HepG2 (cell line): ENCODE results near the gene BICDL2. TPM values are rescaled to one million over a fixed set of nuclear protein-coding genes. Genes with fewer than 3 reads are reported as not detected.

Source experiments
- ATAC-seq: fragments of 200-7000 bp; cut with Tn5 transposase; 3 replicates; pipeline ENCODE4 v1.9.1; 2020; ENCODE audit warnings: mild to moderate bottlenecking, moderate library complexity
- BruUV-seq: library from RNA; stranded (reverse); fragments of 400-500 nt; replicated peaks from 2 replicates; lab custom pipeline; 2021; lab: Mats Ljungman, UMichigan
- CTCF ChIA-PET: fragments of 300-600 bp; formaldehyde crosslinking; extraction: SDS; loops from one replicate; lab custom pipeline; 2021; ENCODE audit warnings: low total read pairs, inconsistent platforms, low intra/inter-chr PET ratio; lab: Yijun Ruan, JAX
- POLR2A ChIA-PET: fragments of 350-600 bp; sonication (Branson Sonifier 250); formaldehyde crosslinking; loops from one replicate; lab custom pipeline; 2020; ENCODE audit warnings: antibody characterized with exemption, inconsistent platforms; lab: Yijun Ruan, JAX
- DNase-seq: peaks from one replicate; pipeline ENCODE4 v3.0.0-alpha.2; 2015; ENCODE audit warnings: low spot score
- FAIRE-seq: peaks from 3 replicates; lab custom pipeline; 2011; peaks lifted over from hg19 to GRCh38; lab: Jason Lieb, UNC
- H2AFZ ChIP-seq: one replicate; pipeline ENCODE4 v1.6.1; 2011; ENCODE audit warnings: low read length, inconsistent platforms
- H3K27ac ChIP-seq: fragments of 300-600 bp; 3 replicates; pipeline ENCODE4 v1.8.0; 2011; ENCODE audit warnings: mixed run types, mild to moderate bottlenecking, mixed read lengths, low read length, inconsistent platforms; ENCODE audit not compliant: insufficient read depth; ENCODE audit errors: extremely low read length
- H3K27me3 ChIP-seq, 2 experiments: fragments of 200-600 bp in 1 of 2; 2 replicates in 1 of 2; 3 replicates in 1 of 2; pipeline versions ENCODE4 v1.6.0 to v1.8.0; 2011; ENCODE audit warnings: low read length in 2 of 2, mild to moderate bottlenecking in 2 of 2, moderate library complexity in 2 of 2, inconsistent platforms in 1 of 2; ENCODE audit not compliant: insufficient read depth in 2 of 2, control insufficient read depth in 1 of 2
- H3K36me3 ChIP-seq, 2 experiments: fragments of 200-600 bp in 1 of 2; replicated peaks in 1 of 2; 2 replicates in 1 of 2; 3 replicates in 1 of 2; pipeline versions ENCODE4 v1.5.1 to v1.8.0; 2011; ENCODE audit warnings: low read length in 2 of 2, inconsistent platforms in 1 of 2; ENCODE audit not compliant: insufficient read depth in 2 of 2, control insufficient read depth in 1 of 2
- H3K4me1 ChIP-seq: 2 replicates; pipeline ENCODE4 v1.5.1; 2012; ENCODE audit warnings: low read length, inconsistent platforms; ENCODE audit not compliant: insufficient read depth
- H3K4me2 ChIP-seq: 2 replicates; pipeline ENCODE4 v1.6.0; 2011; ENCODE audit warnings: low read depth, low read length, inconsistent platforms
- H3K4me3 ChIP-seq, 3 experiments: fragments of 200-600 bp in 1 of 3; sonication (generic), shearing (Covaris generic) in 1 of 3; replicated peaks in 1 of 3; 2 replicates each; pipeline ENCODE4 v1.5.1; 2011 to 2016; ENCODE audit warnings: low read length in 3 of 3, inconsistent platforms in 2 of 3, low read depth in 2 of 3, mild to moderate bottlenecking in 2 of 3, control low read depth in 1 of 3, mixed read lengths in 1 of 3; ENCODE audit not compliant: insufficient read depth in 1 of 3
- H3K79me2 ChIP-seq: one replicate; pipeline ENCODE4 v1.6.1; 2011; ENCODE audit warnings: low read length, inconsistent platforms; ENCODE audit not compliant: insufficient read depth
- H3K9ac ChIP-seq: 2 replicates; pipeline ENCODE4 v1.6.0; 2011; ENCODE audit warnings: mild to moderate bottlenecking, low read depth, low read length, inconsistent platforms; ENCODE audit not compliant: insufficient read depth
- H3K9me3 ChIP-seq: 2 replicates; pipeline ENCODE4 v1.5.1; 2012; ENCODE audit warnings: mild to moderate bottlenecking, low read length
- H4K20me1 ChIP-seq: 2 replicates; pipeline ENCODE4 v1.6.0; 2011; ENCODE audit warnings: inconsistent platforms, mild to moderate bottlenecking, low read length, moderate library complexity; ENCODE audit not compliant: insufficient read depth
- ZBTB38 ChIP-seq: sonication (generic); formaldehyde crosslinking; IDR thresholded peaks from 2 replicates; pipeline ENCODE4 v1.5.1; 2020; ENCODE audit warnings: mild to moderate bottlenecking, missing genetic modification reagents
- ZKSCAN8 ChIP-seq: IDR thresholded peaks from 2 replicates; pipeline ENCODE4 v1.6.1; 2016; ENCODE audit warnings: borderline replicate concordance, missing genetic modification reagents, missing compliant biosample characterization
- WGBS: methylation state at CpG from one replicate; pipeline ENCODE4 v1.1.6; 2017; ENCODE audit warnings: low lambda C conversion rate; 5-methylcytosine and 5-hydroxymethylcytosine counted together
- in situ Hi-C: cut with HindIII; loops from 2 replicates; pipeline ENCODE4 v1.10.0; 2017; ENCODE audit warnings: low pct_unique_long_range_greater_than_20kb; ENCODE audit not compliant: extremely low pct_ligation_motif_present
- intact Hi-C: fragments of 100-400 bp; cut with micrococcal nuclease; formaldehyde crosslinking; loops from one replicate; pipeline ENCODE4 v1.10.0; 2022; ENCODE audit not compliant: unreplicated experiment
- polyA plus RNA-seq, 8 experiments: library from polyadenylated mRNA; depleted of rRNA in 3 of 8; stranded (reverse) in 7 of 8; unstranded in 1 of 8; fragments of >200 nt; fragmentation: Illumina TruSeq in 4 of 8; extraction: Trizol in 4 of 8; gene quantifications; 2 replicates each; pipeline versions ENCODE4 v1.2.1 to v1.2.3, GENCODE V29; 2011 to 2016; ENCODE audit warnings: low read depth in 4 of 8, missing spikeins in 1 of 8, mixed read lengths in 1 of 8; ENCODE audit not compliant: insufficient read depth in 1 of 8
- total RNA-seq, 5 experiments: library from RNA; depleted of rRNA; stranded (reverse); fragments of >200 nt; fragmentation: Illumina TruSeq; extraction: Trizol; gene quantifications; 2 replicates each; pipeline ENCODE4 v1.2.3, GENCODE V29; 2016; ENCODE audit warnings: low read depth in 1 of 5
- TF ChIP-seq, protein P1 (sequence below): sonication (generic); formaldehyde crosslinking; IDR thresholded peaks from 2 replicates; pipeline ENCODE4 v1.8.0; 2023; ENCODE audit warnings: mild to moderate bottlenecking, missing genetic modification reagents
- TF ChIP-seq, protein P2 (sequence below), 2 experiments: fragments of 450-650 bp in 1 of 2; sonication (generic) in 1 of 2; formaldehyde crosslinking in 1 of 2; IDR thresholded peaks; 2 replicates each; pipeline versions ENCODE4 v1.6.1 to v1.8.0; 2016 to 2022; ENCODE audit warnings: antibody characterized with exemption in 1 of 2, mild to moderate bottlenecking in 1 of 2, missing genetic modification reagents in 1 of 2

The BICDL2 gene
- total and polyA plus RNA-seq, 2 of the 13 experiments (the other 11 are each of a cell fraction or from before 2014, with no cell fraction given) = 0.12 TPM; not detected in 1

DNA sequence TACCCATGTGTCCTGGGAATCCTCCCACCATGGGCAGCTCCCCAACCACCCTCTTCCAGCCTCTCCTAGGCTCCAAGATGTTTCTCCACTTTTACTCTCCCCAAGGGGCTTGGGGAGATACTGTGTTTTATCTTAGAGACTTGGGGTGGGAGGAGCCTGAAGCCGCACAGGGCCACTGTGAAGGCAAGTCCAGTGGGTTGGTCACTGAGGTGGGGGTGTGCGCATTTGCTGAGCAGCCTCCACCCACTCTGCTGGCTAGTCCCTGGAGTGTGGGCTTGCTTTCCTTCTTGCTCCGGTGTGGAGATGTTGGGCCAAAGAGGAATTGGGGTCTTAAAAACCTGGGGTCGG is 28.1 kb downstream of the BICDL2 start:
- peaks cover 86% of the 10 kb centered on the region for H3K4me1 ChIP-seq
- WGBS = 96% methylated on average over 4 of the region's 4 CpGs
- ATAC-seq (no peak), FAIRE-seq (no peak), DNase-seq (no peak)
- H3K9ac ChIP-seq = no peak overlapping the region
- no peak overlapping the region for H3K4me3 ChIP-seq
- H3K4me2 ChIP-seq = peak overlapping the region; percentile 68; the same call in 1 of the 2 replicates
- H3K27me3 ChIP-seq = peaks cover 7 to 21% of the 10 kb centered on the region in 2 experiments; a peak in 4 of 5 replicates
- intact Hi-C loops (no loop called here), in situ Hi-C loops (no loop called here)
- no peak for TF ChIP-seq ZKSCAN8
- TF ChIP-seq, protein P1, sequence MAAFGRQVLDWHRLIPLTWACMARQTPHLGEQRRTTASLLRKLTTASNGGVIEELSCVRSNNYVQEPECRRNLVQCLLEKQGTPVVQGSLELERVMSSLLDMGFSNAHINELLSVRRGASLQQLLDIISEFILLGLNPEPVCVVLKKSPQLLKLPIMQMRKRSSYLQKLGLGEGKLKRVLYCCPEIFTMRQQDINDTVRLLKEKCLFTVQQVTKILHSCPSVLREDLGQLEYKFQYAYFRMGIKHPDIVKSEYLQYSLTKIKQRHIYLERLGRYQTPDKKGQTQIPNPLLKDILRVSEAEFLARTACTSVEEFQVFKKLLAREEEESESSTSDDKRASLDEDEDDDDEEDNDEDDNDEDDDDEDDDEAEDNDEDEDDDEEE (CRISPR knock-in tag) = 0 out of 2 replicates have a peak, but pooled peaks have one; percentile 33
- no TSS peak for BruUV-seq
- no peaks in the 10 kb centered on the region for H3K36me3 ChIP-seq
- CTCF ChIA-PET = no interaction called here
- H3K9me3 ChIP-seq = no peaks in the 10 kb centered on the region
- no peaks in the 10 kb centered on the region for H3K79me2 ChIP-seq
- H3K27ac ChIP-seq = no peak overlapping the region
- no peak overlapping the region for H2AFZ ChIP-seq
- no peaks in the 10 kb centered on the region for H4K20me1 ChIP-seq
- POLR2A ChIA-PET = interaction anchor here (14.2 kb wide), 1 partner anchor 14 kb away, joined by 750 read pairs; the partner anchor contains the start of genes CLDN6, HCFC1R1, THOC6 and TNFRSF12A

DNA sequence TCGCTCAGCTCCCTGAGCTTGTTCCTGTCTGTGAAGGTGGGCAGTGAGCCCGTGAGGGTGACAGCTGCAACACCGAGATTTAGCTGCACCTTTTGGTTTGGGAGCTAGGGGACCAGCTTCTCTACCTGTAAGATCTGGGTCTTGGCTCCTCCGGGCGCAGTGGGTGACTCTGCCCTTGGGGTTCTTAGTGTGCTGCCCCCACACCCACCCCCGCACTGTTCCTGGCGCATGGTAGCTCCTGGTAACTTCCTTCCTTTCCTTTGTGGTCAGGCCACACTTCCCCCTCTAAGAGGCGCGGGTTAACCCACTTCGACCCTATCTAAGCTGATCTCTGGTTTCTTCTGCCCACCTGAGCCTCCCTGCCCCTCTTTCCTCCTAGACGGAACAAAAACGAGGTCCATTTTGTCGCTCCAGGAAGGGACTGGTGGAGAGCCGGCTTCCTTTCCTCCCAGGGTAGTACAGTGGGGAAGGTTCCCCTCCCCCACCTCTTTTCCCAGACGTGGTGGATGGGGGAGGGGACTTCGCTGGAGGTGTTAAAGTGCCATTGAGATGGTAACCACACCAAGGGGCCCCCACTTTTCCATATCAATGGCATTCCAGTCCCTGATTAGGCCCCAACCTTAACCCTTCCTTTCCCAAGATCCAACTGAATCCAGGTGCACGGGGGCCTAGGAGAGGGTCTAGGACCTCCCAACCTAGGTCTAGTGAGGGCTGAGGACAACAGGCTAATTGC is 28.6 kb downstream of the BICDL2 start:
- Histone ChIP-seq H3K79me2 (no peaks in the 10 kb centered on the region), H3K27me3 (peaks cover 4 to 16% of the 10 kb centered on the region in 2 experiments; a peak in 4 of 5 replicates), H3K4me1 (peaks cover 80% of the 10 kb centered on the region), H3K27ac (peak overlapping the region; percentile 84), H3K9ac (peak overlapping the region; percentile 59), H4K20me1 (no peaks in the 10 kb centered on the region), H3K36me3 (no peaks in the 10 kb centered on the region), H3K4me3 (peak overlapping the region in 1 of 3 experiments; percentile 59; a peak in 2 of 6 replicates), H3K9me3 (no peaks in the 10 kb centered on the region), H3K4me2 (peak overlapping the region; percentile 68), H2AFZ (no peak overlapping the region)
- intact Hi-C loops = no loop called here
- no peak for DNase-seq
- ChIA-PET POLR2A (interaction anchor here (0.8 to 14.2 kb wide), 4 partner anchors 15 to 125 kb away, joined by 3 to 750 read pairs (median 4); partner anchors contain the start of genes CLDN6, FLYWCH2, HCFC1R1 and THOC6), CTCF (no interaction called here)
- no TSS peak for BruUV-seq
- FAIRE-seq = no peak
- WGBS = 59% methylated on average over 10 of the region's 17 CpGs
- ATAC-seq = no peak
- in situ Hi-C loops = no loop called here
- 0 out of 2 replicates have a peak, but pooled peaks have one; percentile 17 for TF ChIP-seq ZBTB38
- TF ChIP-seq, protein P2, sequence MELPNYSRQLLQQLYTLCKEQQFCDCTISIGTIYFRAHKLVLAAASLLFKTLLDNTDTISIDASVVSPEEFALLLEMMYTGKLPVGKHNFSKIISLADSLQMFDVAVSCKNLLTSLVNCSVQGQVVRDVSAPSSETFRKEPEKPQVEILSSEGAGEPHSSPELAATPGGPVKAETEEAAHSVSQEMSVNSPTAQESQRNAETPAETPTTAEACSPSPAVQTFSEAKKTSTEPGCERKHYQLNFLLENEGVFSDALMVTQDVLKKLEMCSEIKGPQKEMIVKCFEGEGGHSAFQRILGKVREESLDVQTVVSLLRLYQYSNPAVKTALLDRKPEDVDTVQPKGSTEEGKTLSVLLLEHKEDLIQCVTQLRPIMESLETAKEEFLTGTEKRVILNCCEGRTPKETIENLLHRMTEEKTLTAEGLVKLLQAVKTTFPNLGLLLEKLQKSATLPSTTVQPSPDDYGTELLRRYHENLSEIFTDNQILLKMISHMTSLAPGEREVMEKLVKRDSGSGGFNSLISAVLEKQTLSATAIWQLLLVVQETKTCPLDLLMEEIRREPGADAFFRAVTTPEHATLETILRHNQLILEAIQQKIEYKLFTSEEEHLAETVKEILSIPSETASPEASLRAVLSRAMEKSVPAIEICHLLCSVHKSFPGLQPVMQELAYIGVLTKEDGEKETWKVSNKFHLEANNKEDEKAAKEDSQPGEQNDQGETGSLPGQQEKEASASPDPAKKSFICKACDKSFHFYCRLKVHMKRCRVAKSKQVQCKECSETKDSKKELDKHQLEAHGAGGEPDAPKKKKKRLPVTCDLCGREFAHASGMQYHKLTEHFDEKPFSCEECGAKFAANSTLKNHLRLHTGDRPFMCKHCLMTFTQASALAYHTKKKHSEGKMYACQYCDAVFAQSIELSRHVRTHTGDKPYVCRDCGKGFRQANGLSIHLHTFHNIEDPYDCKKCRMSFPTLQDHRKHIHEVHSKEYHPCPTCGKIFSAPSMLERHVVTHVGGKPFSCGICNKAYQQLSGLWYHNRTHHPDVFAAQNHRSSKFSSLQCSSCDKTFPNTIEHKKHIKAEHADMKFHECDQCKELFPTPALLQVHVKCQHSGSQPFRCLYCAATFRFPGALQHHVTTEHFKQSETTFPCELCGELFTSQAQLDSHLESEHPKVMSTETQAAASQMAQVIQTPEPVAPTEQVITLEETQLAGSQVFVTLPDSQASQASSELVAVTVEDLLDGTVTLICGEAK (IDR thresholded peaks at IDR 0.05) = no peak
- TF ChIP-seq, protein P2 (CRISPR knock-in tag; IDR thresholded peaks at IDR 0.05) = no peak
